Brain microvascular endothelial cell (primary cell): ENCODE results near the gene GBGT1.

Experiments used
- DNase-seq: peaks from one replicate; pipeline ENCODE4 v3.0.0-alpha.2; 2020
- H3K27ac ChIP-seq: fragments of 250-450 bp; sonication (Bioruptor Pico); 2 replicates; pipeline ENCODE4 v1.5.1; 2020; ENCODE audit warnings: mild to moderate bottlenecking, moderate library complexity
- H3K27me3 ChIP-seq: fragments of 250-450 bp; sonication (Bioruptor Pico); replicated peaks from 2 replicates; pipeline ENCODE4 v1.5.1; 2020; ENCODE audit warnings: mild to moderate bottlenecking
- H3K36me3 ChIP-seq: fragments of 250-450 bp; sonication (Bioruptor Pico); replicated peaks from 2 replicates; pipeline ENCODE4 v1.5.1; 2020; ENCODE audit warnings: mild to moderate bottlenecking
- H3K4me3 ChIP-seq: 2 replicates; pipeline ENCODE4 v1.5.1; 2011; ENCODE audit warnings: low read depth, mild to moderate bottlenecking, control low read depth, low read length, moderate library complexity
- CTCF ChIP-seq: IDR thresholded peaks from 2 replicates; pipeline ENCODE4 v1.5.1; 2011; ENCODE audit warnings: low read depth, mild to moderate bottlenecking, moderate library complexity, low read length, control low read depth, inconsistent platforms; ENCODE audit errors: missing control alignments
- in situ Hi-C: cut with HindIII; loops from 2 replicates; pipeline ENCODE4 v1.10.0; 2017; ENCODE audit warnings: low sequenced_read_pairs, low pct_ligation_motif_present

The GBGT1 gene

GRCh38 chr9:133199648-133200321 is 36.1 kb upstream of the GBGT1 start:
- TF ChIP-seq CTCF = no peak
- Histone ChIP-seq H3K27me3 (peaks cover 11% of the 10 kb centered on the region), H3K4me3 (no peak overlapping the region), H3K36me3 (no peaks in the 10 kb centered on the region), H3K27ac (no peak overlapping the region)
- in situ Hi-C loops = no loop called here
- DNase-seq = no peak

- Histone ChIP-seq H3K4me3 (no peak overlapping the region), H3K27me3 (peaks cover 5% of the 10 kb centered on the region), H3K36me3 (no peaks in the 10 kb centered on the region), H3K27ac (no peak overlapping the region)
- TF ChIP-seq CTCF = no peak
- no peak for DNase-seq
- in situ Hi-C loops = no loop called here
Measured at GRCh38 chr9:133195029-133195428, 31.3 kb upstream of the GBGT1 start.

GRCh38 chr9:133194597-133194996 is 30.9 kb upstream of the GBGT1 start:
- in situ Hi-C loops = no loop called here
- no peak overlapping the region for H3K27ac ChIP-seq
- no peak overlapping the region for H3K4me3 ChIP-seq
- no peak for TF ChIP-seq CTCF
- no peak for DNase-seq
- no peaks in the 10 kb centered on the region for H3K36me3 ChIP-seq
- peaks cover under 1% of the 10 kb centered on the region for H3K27me3 ChIP-seq

- in situ Hi-C loops = no loop called here
- H3K4me3 ChIP-seq = no peak overlapping the region
- H3K27me3 ChIP-seq = peaks cover 4% of the 10 kb centered on the region
- no peak for DNase-seq
- TF ChIP-seq CTCF = no peak
- no peaks in the 10 kb centered on the region for H3K36me3 ChIP-seq
- no peak overlapping the region for H3K27ac ChIP-seq
Measured at GRCh38 chr9:133191989-133192388, 28.3 kb upstream of the GBGT1 start.

- peaks cover 5% of the 10 kb centered on the region for H3K27me3 ChIP-seq
- H3K4me3 ChIP-seq = no peak overlapping the region
- in situ Hi-C loops = no loop called here
- H3K36me3 ChIP-seq = no peaks in the 10 kb centered on the region
- H3K27ac ChIP-seq = no peak overlapping the region
- DNase-seq = no peak
- TF ChIP-seq CTCF = no peak
Measured at GRCh38 chr9:133189826-133190225, 26.1 kb upstream of the GBGT1 start.

GRCh38 chr9:133188843-133189180 is 25.1 kb upstream of the GBGT1 start:
- no peak for DNase-seq
- H3K36me3 ChIP-seq = no peaks in the 10 kb centered on the region
- in situ Hi-C loops = no loop called here
- no peak overlapping the region for H3K27ac ChIP-seq
- H3K4me3 ChIP-seq = no peak overlapping the region
- H3K27me3 ChIP-seq = peaks cover 5% of the 10 kb centered on the region
- TF ChIP-seq CTCF = no peak
